IMR-90 (cell line): Measurements from ENCODE around the gene KRTAP10-6. TPM values are rescaled to one million over a fixed set of nuclear protein-coding genes. Genes with fewer than 3 reads are reported as not detected.

ENCODE experiments used
- ATAC-seq: fragments of 200-7000 bp; cut with Tn5 transposase; 2 replicates; pipeline ENCODE4 v1.9.1; 2020; ENCODE audit warnings: low read depth, mild to moderate bottlenecking, moderate library complexity
- BruUV-seq: library from RNA; stranded (reverse); fragments of 400-500 nt; replicated peaks from 2 replicates; lab custom pipeline; 2021; lab: Mats Ljungman, UMichigan
- CTCF ChIA-PET: fragments of 300-600 bp; formaldehyde crosslinking; extraction: SDS; loops from one replicate; lab custom pipeline; 2021; ENCODE audit warnings: antibody characterized with exemption; lab: Yijun Ruan, JAX
- POLR2A ChIA-PET: fragments of 300-600 bp; sonication (Branson Sonifier 250); formaldehyde crosslinking; loops from one replicate; lab custom pipeline; 2022; ENCODE audit warnings: antibody characterized with exemption; ENCODE audit not compliant: unreplicated experiment; lab: Charles Lee
- DNase-seq: peaks from one replicate; pipeline ENCODE4 v3.0.0; 2013
- H2AFZ ChIP-seq: replicated peaks from 2 replicates; pipeline ENCODE3; 2013; ENCODE audit warnings: low read length, mild to moderate bottlenecking; ENCODE audit not compliant: poor library complexity
- H2AK5ac ChIP-seq: 2 replicates; pipeline ENCODE4 v1.6.1; 2013; ENCODE audit warnings: low read depth, low read length, inconsistent platforms
- H2AK9ac ChIP-seq: replicated peaks from 2 replicates; pipeline ENCODE3; 2013; ENCODE audit warnings: mild to moderate bottlenecking, low read depth, low read length, moderate library complexity; ENCODE audit not compliant: poor library complexity
- H2BK120ac ChIP-seq: 2 replicates; pipeline ENCODE4 v1.6.1; 2013; ENCODE audit warnings: low read depth, low read length, inconsistent platforms
- H2BK15ac ChIP-seq: 3 replicates; pipeline ENCODE4 v1.6.1; 2013; ENCODE audit warnings: low read depth, low read length, inconsistent platforms
- H2BK20ac ChIP-seq: 2 replicates; pipeline ENCODE4 v1.6.1; 2013; ENCODE audit warnings: low read depth, mild to moderate bottlenecking, inconsistent platforms, low read length, moderate library complexity
- H2BK5ac ChIP-seq: 2 replicates; pipeline ENCODE4 v1.6.1; 2013; ENCODE audit warnings: mild to moderate bottlenecking, low read depth, low read length, inconsistent platforms; ENCODE audit not compliant: poor library complexity, severe bottlenecking
- H3K14ac ChIP-seq: replicated peaks from 2 replicates; pipeline ENCODE4 v1.6.1; 2013; ENCODE audit warnings: low read depth, low read length, inconsistent platforms
- H3K18ac ChIP-seq: 2 replicates; pipeline ENCODE4 v1.6.1; 2013; ENCODE audit warnings: low read depth, low read length, control low read depth
- H3K23ac ChIP-seq: 2 replicates; pipeline ENCODE4 v1.6.1; 2013; ENCODE audit warnings: low read depth, low read length, inconsistent platforms
- H3K27ac ChIP-seq: 2 replicates; pipeline ENCODE4 v1.5.1; 2013; ENCODE audit warnings: mild to moderate bottlenecking, control low read depth, low read length; ENCODE audit not compliant: insufficient read depth
- H3K27me3 ChIP-seq: 2 replicates; pipeline ENCODE4 v1.6.1; 2013; ENCODE audit warnings: low read length; ENCODE audit not compliant: control insufficient read depth, insufficient read depth
- H3K36me3 ChIP-seq: 2 replicates; pipeline ENCODE4 v1.6.1; 2013; ENCODE audit warnings: low read length, mixed read lengths; ENCODE audit not compliant: control insufficient read depth, insufficient read depth
- H3K4ac ChIP-seq: 2 replicates; pipeline ENCODE4 v1.6.1; 2013; ENCODE audit warnings: low read depth, low read length, inconsistent platforms
- H3K4me1 ChIP-seq: 2 replicates; pipeline ENCODE4 v1.6.1; 2013; ENCODE audit warnings: low read length, mixed read lengths; ENCODE audit not compliant: control insufficient read depth, insufficient read depth
- H3K4me2 ChIP-seq: 2 replicates; pipeline ENCODE4 v1.6.1; 2013; ENCODE audit warnings: low read depth, mild to moderate bottlenecking, control low read depth, low read length, moderate library complexity
- H3K4me3 ChIP-seq: 2 replicates; pipeline ENCODE4 v1.5.1; 2013; ENCODE audit warnings: low read depth, mild to moderate bottlenecking, control low read depth, low read length, moderate library complexity; ENCODE audit not compliant: insufficient read depth
- H3K56ac ChIP-seq: 2 replicates; pipeline ENCODE4 v1.6.1; 2013; ENCODE audit warnings: low read length, inconsistent platforms; ENCODE audit not compliant: insufficient read depth; ENCODE audit errors: extremely low read depth
- H3K79me1 ChIP-seq, 2 experiments: 2 replicates each; pipeline ENCODE4 v1.6.1; 2013; ENCODE audit warnings: low read length in 2 of 2, inconsistent platforms in 1 of 2, low read depth in 1 of 2
- H3K9ac ChIP-seq: 2 replicates; pipeline ENCODE4 v1.6.1; 2013; ENCODE audit warnings: low read depth, low read length, control low read depth
- H3K9me1 ChIP-seq: 2 replicates; pipeline ENCODE4 v1.6.1; 2013; ENCODE audit warnings: low read length, inconsistent platforms; ENCODE audit not compliant: insufficient read depth
- H3K9me3 ChIP-seq: 2 replicates; pipeline ENCODE4 v1.6.1; 2013; ENCODE audit warnings: low read length; ENCODE audit not compliant: control insufficient read depth, insufficient read depth
- H4K20me1 ChIP-seq: 2 replicates; pipeline ENCODE4 v1.6.1; 2013; ENCODE audit warnings: low read length, inconsistent platforms; ENCODE audit not compliant: insufficient read depth
- H4K5ac ChIP-seq: 2 replicates; pipeline ENCODE4 v1.6.1; 2013; ENCODE audit warnings: mild to moderate bottlenecking, low read depth, low read length, control low read depth
- H4K8ac ChIP-seq, 2 experiments: 2 replicates each; pipeline ENCODE4 v1.6.1; 2013; ENCODE audit warnings: low read depth in 2 of 2, low read length in 2 of 2, control low read depth in 1 of 2, inconsistent platforms in 1 of 2
- H4K91ac ChIP-seq: 2 replicates; pipeline ENCODE4 v1.6.1; 2013; ENCODE audit warnings: low read depth, low read length, inconsistent platforms; ENCODE audit not compliant: insufficient read depth
- CHD1 ChIP-seq: IDR thresholded peaks from 2 replicates; pipeline ENCODE4 v1.6.1; 2012; ENCODE audit warnings: low read depth, low read length, improper control_type of control experiment
- NFE2L2 ChIP-seq: fragments of 150-350 bp; IDR thresholded peaks from 2 replicates; pipeline ENCODE4 v1.6.1; 2016; ENCODE audit warnings: low read depth, mild to moderate bottlenecking, low read length
- POLR2A ChIP-seq: IDR thresholded peaks from 2 replicates; pipeline ENCODE4 v1.6.1; 2012; ENCODE audit warnings: mild to moderate bottlenecking, low read depth, low read length
- RAD21 ChIP-seq: IDR thresholded peaks from 2 replicates; pipeline ENCODE4 v1.6.1; 2012; ENCODE audit warnings: low read length, improper control_type of control experiment
- RFX5 ChIP-seq: IDR thresholded peaks from 2 replicates; pipeline ENCODE4 v1.8.0; 2012; ENCODE audit warnings: low read depth, mild to moderate bottlenecking, low read length, moderate library complexity
- SMC3 ChIP-seq: fragments of 150-350 bp; IDR thresholded peaks from 2 replicates; pipeline ENCODE4 v1.6.1; 2016; ENCODE audit warnings: low read depth, mild to moderate bottlenecking, antibody characterized with exemption, low read length, moderate library complexity
- WGBS, 2 experiments: methylation state at CpG; one replicate each; pipeline versions ENCODE4 v1.1.5 to v1.1.7; 2013; ENCODE audit warnings: missing lambda C conversion rate in 2 of 2; ENCODE audit not compliant: insufficient read length in 1 of 2; ENCODE audit errors: extremely low coverage in 2 of 2; 5-methylcytosine and 5-hydroxymethylcytosine counted together
- dilution Hi-C: fragments of 300-500 bp; cut with HindIII; formaldehyde crosslinking; loops from one replicate; pipeline ENCODE4 v1.14.3; 2018; ENCODE audit warnings: low sequenced_read_pairs; ENCODE audit not compliant: unreplicated experiment
- in situ Hi-C: fragments of 300-500 bp; cut with MboI; formaldehyde crosslinking; loops from 3 replicates; pipeline ENCODE4 v1.14.3; 2019; ENCODE audit warnings: low sequenced_read_pairs, inconsistent platforms, mixed read lengths
- intact Hi-C: fragments of 100-400 bp; cut with micrococcal nuclease; formaldehyde crosslinking; loops from 2 replicates; pipeline ENCODE4 v1.10.0; 2022
- polyA plus RNA-seq, 3 experiments: library from polyadenylated mRNA; depleted of rRNA; stranded (reverse); fragments of >200 nt; gene quantifications; 2 replicates each; pipeline ENCODE4 v1.2.3, GENCODE V29; 2012; ENCODE audit warnings: low replicate concordance in 1 of 3
- total RNA-seq: library from RNA; depleted of rRNA; stranded (reverse); fragments of >200 nt; gene quantifications from 2 replicates; pipeline ENCODE4 v1.2.3, GENCODE V29; 2012
- TF ChIP-seq, protein P1 (sequence below): conservative IDR thresholded peaks from 2 replicates; pipeline ENCODE4 v1.5.1; 2012; ENCODE audit warnings: mild to moderate bottlenecking, low read depth, low read length, improper control_type of control experiment

The KRTAP10-6 gene
- total and polyA plus RNA-seq, 2 of the 4 experiments (the other 2 are of a cell fraction), result not detected

DNA sequence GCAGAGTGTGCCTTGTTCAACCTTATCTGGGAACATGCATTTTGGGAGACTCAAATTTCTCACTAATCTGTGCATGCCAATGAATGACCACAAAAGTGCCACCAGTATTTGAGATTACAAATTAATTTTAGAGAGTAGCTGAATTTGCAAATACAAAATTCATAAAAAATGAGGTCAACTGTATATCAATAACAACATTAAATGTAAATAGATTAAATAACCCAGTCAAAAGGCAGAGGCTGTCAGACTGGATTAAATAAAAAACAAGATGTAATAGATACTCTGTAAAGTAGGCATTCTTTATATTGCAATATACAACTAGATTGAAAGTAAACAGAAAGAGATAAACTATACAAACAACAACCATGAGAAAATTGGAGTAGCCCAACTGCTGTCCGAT lies 28.2 kb downstream of the KRTAP10-6 start:
- no peak overlapping the region for H2AK5ac ChIP-seq
- BruUV-seq, result no TSS peak
- H2AK9ac ChIP-seq, result no peak overlapping the region
- intact Hi-C loops, result no loop called here
- H3K18ac ChIP-seq, result no peak overlapping the region
- H2BK120ac ChIP-seq, result no peak overlapping the region
- no peak overlapping the region for H2AFZ ChIP-seq
- ChIA-PET POLR2A (no interaction called here), CTCF (no interaction called here)
- no CpG with 5 or more reads among the region's 1 CpG for WGBS, 2 experiments
- no peak overlapping the region for H3K56ac ChIP-seq
- dilution Hi-C loops, result no loop called here
- no peaks in the 10 kb centered on the region for H3K36me3 ChIP-seq
- in situ Hi-C loops, result no loop called here
- no peaks in the 10 kb centered on the region for H3K9me1 ChIP-seq
- TF ChIP-seq, protein P1, sequence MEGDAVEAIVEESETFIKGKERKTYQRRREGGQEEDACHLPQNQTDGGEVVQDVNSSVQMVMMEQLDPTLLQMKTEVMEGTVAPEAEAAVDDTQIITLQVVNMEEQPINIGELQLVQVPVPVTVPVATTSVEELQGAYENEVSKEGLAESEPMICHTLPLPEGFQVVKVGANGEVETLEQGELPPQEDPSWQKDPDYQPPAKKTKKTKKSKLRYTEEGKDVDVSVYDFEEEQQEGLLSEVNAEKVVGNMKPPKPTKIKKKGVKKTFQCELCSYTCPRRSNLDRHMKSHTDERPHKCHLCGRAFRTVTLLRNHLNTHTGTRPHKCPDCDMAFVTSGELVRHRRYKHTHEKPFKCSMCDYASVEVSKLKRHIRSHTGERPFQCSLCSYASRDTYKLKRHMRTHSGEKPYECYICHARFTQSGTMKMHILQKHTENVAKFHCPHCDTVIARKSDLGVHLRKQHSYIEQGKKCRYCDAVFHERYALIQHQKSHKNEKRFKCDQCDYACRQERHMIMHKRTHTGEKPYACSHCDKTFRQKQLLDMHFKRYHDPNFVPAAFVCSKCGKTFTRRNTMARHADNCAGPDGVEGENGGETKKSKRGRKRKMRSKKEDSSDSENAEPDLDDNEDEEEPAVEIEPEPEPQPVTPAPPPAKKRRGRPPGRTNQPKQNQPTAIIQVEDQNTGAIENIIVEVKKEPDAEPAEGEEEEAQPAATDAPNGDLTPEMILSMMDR, result no peak
- TF ChIP-seq RAD21 (no peak), POLR2A (no peak), NFE2L2 (no peak), RFX5 (no peak), SMC3 (no peak), CHD1 (no peak)
- H2BK5ac ChIP-seq, result no peak overlapping the region
- no peak overlapping the region for H3K9ac ChIP-seq
- no peak for ATAC-seq
- H4K5ac ChIP-seq, result no peak overlapping the region
- H3K27ac ChIP-seq, result no peak overlapping the region
- H4K91ac ChIP-seq, result no peak overlapping the region
- no peak overlapping the region for H3K4ac ChIP-seq
- H4K20me1 ChIP-seq, result no peaks in the 10 kb centered on the region
- H3K4me1 ChIP-seq, result no peaks in the 10 kb centered on the region
- H2BK20ac ChIP-seq, result no peak overlapping the region
- DNase-seq, result no peak
- no peak overlapping the region for H2BK15ac ChIP-seq
- no peak overlapping the region for H3K4me3 ChIP-seq
- no peak overlapping the region for H3K4me2 ChIP-seq
- no peaks in the 10 kb centered on the region for H3K9me3 ChIP-seq
- H3K79me1 ChIP-seq, result no peaks in the 10 kb centered on the region
- no peak overlapping the region for H4K8ac ChIP-seq
- no peak overlapping the region for H3K14ac ChIP-seq
- no peak overlapping the region for H3K23ac ChIP-seq
- no peaks in the 10 kb centered on the region; the same call in 1 of the 2 replicates for H3K27me3 ChIP-seq
